Measurements from ENCODE around the gene GABRB1.

DNA sequence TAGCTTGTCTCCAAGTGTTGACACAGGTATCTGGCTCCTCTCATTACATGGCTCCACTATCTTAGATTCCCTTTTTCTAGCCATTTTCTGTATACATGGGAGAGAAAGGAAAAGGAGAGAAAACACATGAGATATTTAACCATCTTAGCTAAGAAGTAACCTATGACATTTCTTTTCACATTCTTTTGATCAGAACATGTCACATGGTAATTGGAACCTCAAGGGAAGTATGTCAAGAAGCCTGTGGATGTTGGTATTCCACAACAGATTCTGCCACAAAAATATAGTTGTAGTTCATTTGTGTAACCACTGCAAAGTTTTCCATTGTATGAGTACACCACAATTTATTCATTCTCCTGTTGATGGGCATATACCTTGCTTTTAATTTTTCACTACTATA lies 18.7 kb upstream of the GABRB1 start:
- TF ChIP-seq, protein P1, sequence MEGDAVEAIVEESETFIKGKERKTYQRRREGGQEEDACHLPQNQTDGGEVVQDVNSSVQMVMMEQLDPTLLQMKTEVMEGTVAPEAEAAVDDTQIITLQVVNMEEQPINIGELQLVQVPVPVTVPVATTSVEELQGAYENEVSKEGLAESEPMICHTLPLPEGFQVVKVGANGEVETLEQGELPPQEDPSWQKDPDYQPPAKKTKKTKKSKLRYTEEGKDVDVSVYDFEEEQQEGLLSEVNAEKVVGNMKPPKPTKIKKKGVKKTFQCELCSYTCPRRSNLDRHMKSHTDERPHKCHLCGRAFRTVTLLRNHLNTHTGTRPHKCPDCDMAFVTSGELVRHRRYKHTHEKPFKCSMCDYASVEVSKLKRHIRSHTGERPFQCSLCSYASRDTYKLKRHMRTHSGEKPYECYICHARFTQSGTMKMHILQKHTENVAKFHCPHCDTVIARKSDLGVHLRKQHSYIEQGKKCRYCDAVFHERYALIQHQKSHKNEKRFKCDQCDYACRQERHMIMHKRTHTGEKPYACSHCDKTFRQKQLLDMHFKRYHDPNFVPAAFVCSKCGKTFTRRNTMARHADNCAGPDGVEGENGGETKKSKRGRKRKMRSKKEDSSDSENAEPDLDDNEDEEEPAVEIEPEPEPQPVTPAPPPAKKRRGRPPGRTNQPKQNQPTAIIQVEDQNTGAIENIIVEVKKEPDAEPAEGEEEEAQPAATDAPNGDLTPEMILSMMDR (conservative IDR thresholded peaks at IDR 0.05; ENCODE audit: low read length) = no peak
- no peak for TF ChIP-seq EZH2phosphoT487 (IDR thresholded peaks at IDR 0.05; ENCODE audit: borderline replicate concordance, low read depth, low read length)
